IMR-90 (cell line): ENCODE measurements around the gene DAPK1. TPM values are rescaled to one million over a fixed set of nuclear protein-coding genes. Genes with fewer than 3 reads are reported as not detected.

ENCODE experiments used
- ATAC-seq: fragments of 200-7000 bp; cut with Tn5 transposase; 2 replicates; pipeline ENCODE4 v1.9.1; 2020; ENCODE audit warnings: low read depth, mild to moderate bottlenecking, moderate library complexity
- BruUV-seq: library from RNA; stranded (reverse); fragments of 400-500 nt; replicated peaks from 2 replicates; lab custom pipeline; 2021; lab: Mats Ljungman, UMichigan
- CTCF ChIA-PET: fragments of 300-600 bp; formaldehyde crosslinking; extraction: SDS; loops from one replicate; lab custom pipeline; 2021; ENCODE audit warnings: antibody characterized with exemption; lab: Yijun Ruan, JAX
- POLR2A ChIA-PET: fragments of 300-600 bp; sonication (Branson Sonifier 250); formaldehyde crosslinking; loops from one replicate; lab custom pipeline; 2022; ENCODE audit warnings: antibody characterized with exemption; ENCODE audit not compliant: unreplicated experiment; lab: Charles Lee
- DNase-seq: peaks from one replicate; pipeline ENCODE4 v3.0.0; 2013
- H2AFZ ChIP-seq: replicated peaks from 2 replicates; pipeline ENCODE3; 2013; ENCODE audit warnings: low read length, mild to moderate bottlenecking; ENCODE audit not compliant: poor library complexity
- H2AK5ac ChIP-seq: 2 replicates; pipeline ENCODE4 v1.6.1; 2013; ENCODE audit warnings: low read depth, low read length, inconsistent platforms
- H2AK9ac ChIP-seq: replicated peaks from 2 replicates; pipeline ENCODE3; 2013; ENCODE audit warnings: mild to moderate bottlenecking, low read depth, low read length, moderate library complexity; ENCODE audit not compliant: poor library complexity
- H2BK120ac ChIP-seq: 2 replicates; pipeline ENCODE4 v1.6.1; 2013; ENCODE audit warnings: low read depth, low read length, inconsistent platforms
- H2BK15ac ChIP-seq: 3 replicates; pipeline ENCODE4 v1.6.1; 2013; ENCODE audit warnings: low read depth, low read length, inconsistent platforms
- H2BK20ac ChIP-seq: 2 replicates; pipeline ENCODE4 v1.6.1; 2013; ENCODE audit warnings: low read depth, mild to moderate bottlenecking, inconsistent platforms, low read length, moderate library complexity
- H2BK5ac ChIP-seq: 2 replicates; pipeline ENCODE4 v1.6.1; 2013; ENCODE audit warnings: mild to moderate bottlenecking, low read depth, low read length, inconsistent platforms; ENCODE audit not compliant: poor library complexity, severe bottlenecking
- H3K14ac ChIP-seq: replicated peaks from 2 replicates; pipeline ENCODE4 v1.6.1; 2013; ENCODE audit warnings: low read depth, low read length, inconsistent platforms
- H3K18ac ChIP-seq: 2 replicates; pipeline ENCODE4 v1.6.1; 2013; ENCODE audit warnings: low read depth, low read length, control low read depth
- H3K23ac ChIP-seq: 2 replicates; pipeline ENCODE4 v1.6.1; 2013; ENCODE audit warnings: low read depth, low read length, inconsistent platforms
- H3K27ac ChIP-seq: 2 replicates; pipeline ENCODE4 v1.5.1; 2013; ENCODE audit warnings: mild to moderate bottlenecking, control low read depth, low read length; ENCODE audit not compliant: insufficient read depth
- H3K27me3 ChIP-seq: 2 replicates; pipeline ENCODE4 v1.6.1; 2013; ENCODE audit warnings: low read length; ENCODE audit not compliant: control insufficient read depth, insufficient read depth
- H3K36me3 ChIP-seq: 2 replicates; pipeline ENCODE4 v1.6.1; 2013; ENCODE audit warnings: low read length, mixed read lengths; ENCODE audit not compliant: control insufficient read depth, insufficient read depth
- H3K4ac ChIP-seq: 2 replicates; pipeline ENCODE4 v1.6.1; 2013; ENCODE audit warnings: low read depth, low read length, inconsistent platforms
- H3K4me1 ChIP-seq: 2 replicates; pipeline ENCODE4 v1.6.1; 2013; ENCODE audit warnings: low read length, mixed read lengths; ENCODE audit not compliant: control insufficient read depth, insufficient read depth
- H3K4me2 ChIP-seq: 2 replicates; pipeline ENCODE4 v1.6.1; 2013; ENCODE audit warnings: low read depth, mild to moderate bottlenecking, control low read depth, low read length, moderate library complexity
- H3K4me3 ChIP-seq: 2 replicates; pipeline ENCODE4 v1.5.1; 2013; ENCODE audit warnings: low read depth, mild to moderate bottlenecking, control low read depth, low read length, moderate library complexity; ENCODE audit not compliant: insufficient read depth
- H3K56ac ChIP-seq: 2 replicates; pipeline ENCODE4 v1.6.1; 2013; ENCODE audit warnings: low read length, inconsistent platforms; ENCODE audit not compliant: insufficient read depth; ENCODE audit errors: extremely low read depth
- H3K79me1 ChIP-seq, 2 experiments: 2 replicates each; pipeline ENCODE4 v1.6.1; 2013; ENCODE audit warnings: low read length in 2 of 2, inconsistent platforms in 1 of 2, low read depth in 1 of 2
- H3K9ac ChIP-seq: 2 replicates; pipeline ENCODE4 v1.6.1; 2013; ENCODE audit warnings: low read depth, low read length, control low read depth
- H3K9me1 ChIP-seq: 2 replicates; pipeline ENCODE4 v1.6.1; 2013; ENCODE audit warnings: low read length, inconsistent platforms; ENCODE audit not compliant: insufficient read depth
- H3K9me3 ChIP-seq: 2 replicates; pipeline ENCODE4 v1.6.1; 2013; ENCODE audit warnings: low read length; ENCODE audit not compliant: control insufficient read depth, insufficient read depth
- H4K20me1 ChIP-seq: 2 replicates; pipeline ENCODE4 v1.6.1; 2013; ENCODE audit warnings: low read length, inconsistent platforms; ENCODE audit not compliant: insufficient read depth
- H4K5ac ChIP-seq: 2 replicates; pipeline ENCODE4 v1.6.1; 2013; ENCODE audit warnings: mild to moderate bottlenecking, low read depth, low read length, control low read depth
- H4K8ac ChIP-seq, 2 experiments: 2 replicates each; pipeline ENCODE4 v1.6.1; 2013; ENCODE audit warnings: low read depth in 2 of 2, low read length in 2 of 2, control low read depth in 1 of 2, inconsistent platforms in 1 of 2
- H4K91ac ChIP-seq: 2 replicates; pipeline ENCODE4 v1.6.1; 2013; ENCODE audit warnings: low read depth, low read length, inconsistent platforms; ENCODE audit not compliant: insufficient read depth
- BHLHE40 ChIP-seq: fragments of 150-350 bp; IDR thresholded peaks from 2 replicates; pipeline ENCODE4 v1.6.1; 2016; ENCODE audit warnings: mild to moderate bottlenecking, low read depth, low read length
- CEBPB ChIP-seq: IDR thresholded peaks from 2 replicates; pipeline ENCODE4 v1.6.1; 2012; ENCODE audit warnings: low read depth, low read length, improper control_type of control experiment
- CHD1 ChIP-seq: IDR thresholded peaks from 2 replicates; pipeline ENCODE4 v1.6.1; 2012; ENCODE audit warnings: low read depth, low read length, improper control_type of control experiment
- CTCF ChIP-seq: conservative IDR thresholded peaks from 2 replicates; pipeline ENCODE4 v1.5.1; 2012; ENCODE audit warnings: mild to moderate bottlenecking, low read depth, low read length, improper control_type of control experiment
- ELK1 ChIP-seq: fragments of 150-350 bp; IDR thresholded peaks from 2 replicates; pipeline ENCODE4 v1.6.1; 2016; ENCODE audit warnings: low read depth, mild to moderate bottlenecking, low read length, moderate library complexity, borderline replicate concordance
- FOS ChIP-seq: fragments of 150-350 bp; IDR thresholded peaks from 2 replicates; pipeline ENCODE4 v1.6.1; 2016; ENCODE audit warnings: low read depth, low read length
- MAZ ChIP-seq: IDR thresholded peaks from 2 replicates; pipeline ENCODE4 v1.6.1; 2012; ENCODE audit warnings: low read depth, mild to moderate bottlenecking, low read length, improper control_type of control experiment, moderate library complexity, borderline replicate concordance
- NFE2L2 ChIP-seq: fragments of 150-350 bp; IDR thresholded peaks from 2 replicates; pipeline ENCODE4 v1.6.1; 2016; ENCODE audit warnings: low read depth, mild to moderate bottlenecking, low read length
- RAD21 ChIP-seq: IDR thresholded peaks from 2 replicates; pipeline ENCODE4 v1.6.1; 2012; ENCODE audit warnings: low read length, improper control_type of control experiment
- RCOR1 ChIP-seq: IDR thresholded peaks from 2 replicates; pipeline ENCODE4 v1.6.1; 2012; ENCODE audit warnings: mild to moderate bottlenecking, low read length, improper control_type of control experiment; ENCODE audit not compliant: insufficient replicate concordance
- RFX5 ChIP-seq: IDR thresholded peaks from 2 replicates; pipeline ENCODE4 v1.8.0; 2012; ENCODE audit warnings: low read depth, mild to moderate bottlenecking, low read length, moderate library complexity
- USF2 ChIP-seq: fragments of 150-350 bp; IDR thresholded peaks from 2 replicates; pipeline ENCODE4 v1.6.1; 2017; ENCODE audit warnings: mild to moderate bottlenecking, antibody characterized with exemption, low read length, low read depth
- WGBS, 2 experiments: methylation state at CpG; one replicate each; pipeline versions ENCODE4 v1.1.5 to v1.1.7; 2013; ENCODE audit warnings: missing lambda C conversion rate in 2 of 2; ENCODE audit not compliant: insufficient read length in 1 of 2; ENCODE audit errors: extremely low coverage in 2 of 2; 5-methylcytosine and 5-hydroxymethylcytosine counted together
- dilution Hi-C: fragments of 300-500 bp; cut with HindIII; formaldehyde crosslinking; loops from one replicate; pipeline ENCODE4 v1.14.3; 2018; ENCODE audit warnings: low sequenced_read_pairs; ENCODE audit not compliant: unreplicated experiment
- in situ Hi-C: fragments of 300-500 bp; cut with MboI; formaldehyde crosslinking; loops from 3 replicates; pipeline ENCODE4 v1.14.3; 2019; ENCODE audit warnings: low sequenced_read_pairs, inconsistent platforms, mixed read lengths
- intact Hi-C: fragments of 100-400 bp; cut with micrococcal nuclease; formaldehyde crosslinking; loops from 2 replicates; pipeline ENCODE4 v1.10.0; 2022
- polyA plus RNA-seq, 3 experiments: library from polyadenylated mRNA; depleted of rRNA; stranded (reverse); fragments of >200 nt; gene quantifications; 2 replicates each; pipeline ENCODE4 v1.2.3, GENCODE V29; 2012; ENCODE audit warnings: low replicate concordance in 1 of 3
- total RNA-seq: library from RNA; depleted of rRNA; stranded (reverse); fragments of >200 nt; gene quantifications from 2 replicates; pipeline ENCODE4 v1.2.3, GENCODE V29; 2012

DAPK1 gene
- total and polyA plus RNA-seq, 2 of the 4 experiments (the other 2 are of a cell fraction): under 0.01 to 0.03 TPM

GRCh38 chr9:87497080-87497603 is 525 bp upstream of the DAPK1 start:
- Histone ChIP-seq H3K79me1 (no peaks in the 10 kb centered on the region), H2AK9ac (no peak overlapping the region), H3K4me3 (peak overlapping the region; percentile 34; the same call in 1 of the 2 replicates), H4K91ac (no peak overlapping the region), H2BK120ac (no peak overlapping the region), H4K5ac (no peak overlapping the region), H3K9me1 (no peaks in the 10 kb centered on the region), H3K18ac (no peak overlapping the region), H3K4me1 (no peaks in the 10 kb centered on the region), H2BK15ac (no peak overlapping the region), H3K4ac (no peak overlapping the region), H2AK5ac (no peak overlapping the region), H3K23ac (no peak overlapping the region), H2BK5ac (no peak overlapping the region), H3K9ac (no peak overlapping the region), H2BK20ac (no peak overlapping the region), H3K27me3 (peaks cover 26% of the 10 kb centered on the region), H4K8ac (no peak overlapping the region), H3K4me2 (peak overlapping the region; percentile 72; the same call in 1 of the 2 replicates), H3K36me3 (no peaks in the 10 kb centered on the region), H4K20me1 (no peaks in the 10 kb centered on the region), H3K56ac (no peak overlapping the region), H2AFZ (no peak overlapping the region), H3K27ac (no peak overlapping the region), H3K9me3 (no peaks in the 10 kb centered on the region), H3K14ac (no peak overlapping the region)
- WGBS, 2 experiments: 18% methylated on average over 2 of the region's 15 CpGs; no CpG with 5 or more reads in 1 of the 2 experiments
- ChIA-PET POLR2A (no interaction called here), CTCF (no interaction called here)
- no peak for DNase-seq
- dilution Hi-C loops (no loop called here), in situ Hi-C loops (no loop called here), intact Hi-C loops (no loop called here)
- no TSS peak for BruUV-seq
- TF ChIP-seq BHLHE40: no peak
- TF ChIP-seq ELK1: no peak
- TF ChIP-seq CEBPB: no peak
- TF ChIP-seq CHD1: no peak
- no peak for TF ChIP-seq CTCF
- TF ChIP-seq FOS: no peak
- TF ChIP-seq USF2: no peak
- no peak for TF ChIP-seq NFE2L2
- no peak for TF ChIP-seq RAD21
- TF ChIP-seq RCOR1: no peak
- TF ChIP-seq RFX5: no peak
- TF ChIP-seq MAZ: no peak
- ATAC-seq: no peak
